ENCODE data around the gene TTC21B. TPM values are rescaled to one million over a fixed set of nuclear protein-coding genes. Genes with fewer than 3 reads are reported as not detected.
"Not testable (repeated sequence)": the region's sequence is repeated elsewhere in the genome, so short reads cannot be mapped to it uniquely, and the experiment has no call there.

Gene TTC21B
- 10 to 100 TPM; 16.5 to 17.1 TPM for total RNA-seq

- peaks cover 12% of the 10 kb centered on the region for H3K4me1 Mint-ChIP-seq
Measured at GRCh38 chr2:165953655-165954606, at the start of gene TTC21B. TTC21B (minus strand) TSS chr2:165953776; CDS start chr2:165953705, 71 bp downstream.

GRCh38 chr2:166000401-166000800 lies 46.8 kb upstream of the TTC21B start:
- H3K27ac Mint-ChIP-seq, result no peak overlapping the region
- peaks cover 7% of the 10 kb centered on the region for H3K27me3 Mint-ChIP-seq
- no peak overlapping the region for H3K4me3 Mint-ChIP-seq
- ChIA-PET POLR2A (no interaction called here), CTCF (no interaction called here)
- no peaks in the 10 kb centered on the region for H3K36me3 Mint-ChIP-seq (ENCODE audit: low read depth)
- DNase-seq, result no peak
- no peaks in the 10 kb centered on the region for H3K4me1 Mint-ChIP-seq
- no peaks in the 10 kb centered on the region for H3K9me3 Mint-ChIP-seq

More at GRCh38 chr2:165953655-165954606, at the start of gene TTC21B:
- Mint-ChIP-seq H3K27ac (no peak within 1 kb of the TSS), H3K4me3 (peak within 1 kb of the TSS; percentile 51), H3K9me3 (no peaks in the 10 kb centered on the region), H3K27me3 (no peaks in the 10 kb centered on the region), H3K36me3 (ENCODE audit: low read depth) (no peaks in the 10 kb centered on the region)
- CTCF ChIA-PET, result interaction anchor here (0.7 to 2.4 kb wide), 15 partner anchors 9 to 177 kb away, joined by 3 to 10 read pairs (median 5); partner anchors contain the start of genes GALNT3 and SCN1A
- peak; percentile 91 for DNase-seq
- POLR2A ChIA-PET, result interaction anchor here (0.8 to 2.2 kb wide), 6 partner anchors 9 to 174 kb away, joined by 3 to 15 read pairs (median 5); partner anchors contain the start of genes GALNT3 and SCN1A

DNA sequence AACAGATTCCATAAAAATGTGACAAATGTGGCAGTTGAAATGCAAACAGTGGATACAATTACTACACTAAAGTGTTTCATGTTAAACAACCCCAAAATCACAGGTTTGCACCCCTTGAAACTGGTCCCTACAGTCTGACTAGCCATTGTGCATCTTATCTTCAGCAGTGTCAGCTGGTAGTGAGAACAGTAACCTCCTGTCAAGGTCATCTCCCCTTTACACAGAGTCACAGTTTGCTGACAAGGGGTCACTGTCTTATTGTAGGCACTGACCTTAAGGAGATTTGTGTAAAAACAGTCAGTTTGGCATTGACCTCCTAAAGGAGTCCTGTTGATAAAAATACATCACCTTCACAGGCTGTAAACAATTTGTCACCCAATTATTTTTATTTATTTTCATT lies 37.3 kb upstream of the TTC21B start:
- Mint-ChIP-seq H3K9me3 (no peaks in the 10 kb centered on the region), H3K4me3 (no peak overlapping the region), H3K27me3 (peaks cover 3% of the 10 kb centered on the region), H3K36me3 (ENCODE audit: low read depth) (no peaks in the 10 kb centered on the region), H3K4me1 (no peaks in the 10 kb centered on the region), H3K27ac (no peak overlapping the region)
- CTCF ChIA-PET, result no interaction called here
- POLR2A ChIA-PET, result no interaction called here
- no peak for DNase-seq

GRCh38 chr2:165989851-165990250 lies 36.3 kb upstream of the TTC21B start:
- Mint-ChIP-seq H3K4me3 (no peak overlapping the region), H3K9me3 (no peaks in the 10 kb centered on the region), H3K36me3 (ENCODE audit: low read depth) (no peaks in the 10 kb centered on the region), H3K27ac (no peak overlapping the region), H3K27me3 (peaks cover 3% of the 10 kb centered on the region), H3K4me1 (no peaks in the 10 kb centered on the region)
- CTCF ChIA-PET, result no interaction called here
- POLR2A ChIA-PET, result no interaction called here
- DNase-seq, result no peak

GRCh38 chr2:165985120-165985519 lies 31.5 kb upstream of the TTC21B start:
- no peaks in the 10 kb centered on the region for H3K4me1 Mint-ChIP-seq
- H3K9me3 Mint-ChIP-seq, result no peaks in the 10 kb centered on the region
- CTCF ChIA-PET, result no interaction called here
- DNase-seq, result no peak
- no peaks in the 10 kb centered on the region for H3K36me3 Mint-ChIP-seq (ENCODE audit: low read depth)
- H3K4me3 Mint-ChIP-seq, result no peak overlapping the region
- H3K27me3 Mint-ChIP-seq, result peaks cover 7% of the 10 kb centered on the region
- no peak overlapping the region for H3K27ac Mint-ChIP-seq
- POLR2A ChIA-PET, result no interaction called here

DNA sequence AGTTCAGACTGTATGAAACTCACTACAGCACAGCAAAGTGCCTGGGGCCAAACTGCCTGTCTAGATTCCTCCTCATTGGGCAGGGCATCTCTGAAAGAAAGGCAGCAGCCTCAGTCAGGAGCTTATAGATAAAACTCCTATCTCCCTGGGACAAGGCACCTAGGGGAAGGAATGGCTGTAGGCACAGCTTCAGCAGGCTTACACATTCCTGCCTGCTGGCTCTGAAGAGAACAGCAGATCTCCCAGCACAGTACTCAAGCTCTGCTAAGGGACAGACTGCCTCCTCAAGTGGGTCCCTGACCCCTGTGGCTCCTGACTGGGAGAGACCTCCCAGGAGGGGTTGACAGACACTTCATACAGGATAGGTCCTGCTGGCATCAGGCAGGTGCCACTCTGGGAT lies 18.6 kb upstream of the TTC21B start:
- H3K4me3 Mint-ChIP-seq; DNase-seq; CTCF ChIA-PET; H3K27ac Mint-ChIP-seq; H3K4me1 Mint-ChIP-seq; H3K9me3 Mint-ChIP-seq; POLR2A ChIA-PET; H3K27me3 Mint-ChIP-seq; H3K36me3 Mint-ChIP-seq (ENCODE audit: low read depth): not testable (repeated sequence)

- H3K27me3 Mint-ChIP-seq, result peaks cover 7% of the 10 kb centered on the region
- CTCF ChIA-PET, result no interaction called here
- H3K9me3 Mint-ChIP-seq, result no peaks in the 10 kb centered on the region
- no peak overlapping the region for H3K4me3 Mint-ChIP-seq
- H3K27ac Mint-ChIP-seq, result no peak overlapping the region
- POLR2A ChIA-PET, result no interaction called here
- no peak for DNase-seq
- H3K4me1 Mint-ChIP-seq, result no peaks in the 10 kb centered on the region
- H3K36me3 Mint-ChIP-seq (ENCODE audit: low read depth), result no peaks in the 10 kb centered on the region
Measured at GRCh38 chr2:165970663-165971062, 17.1 kb upstream of the TTC21B start.

DNA sequence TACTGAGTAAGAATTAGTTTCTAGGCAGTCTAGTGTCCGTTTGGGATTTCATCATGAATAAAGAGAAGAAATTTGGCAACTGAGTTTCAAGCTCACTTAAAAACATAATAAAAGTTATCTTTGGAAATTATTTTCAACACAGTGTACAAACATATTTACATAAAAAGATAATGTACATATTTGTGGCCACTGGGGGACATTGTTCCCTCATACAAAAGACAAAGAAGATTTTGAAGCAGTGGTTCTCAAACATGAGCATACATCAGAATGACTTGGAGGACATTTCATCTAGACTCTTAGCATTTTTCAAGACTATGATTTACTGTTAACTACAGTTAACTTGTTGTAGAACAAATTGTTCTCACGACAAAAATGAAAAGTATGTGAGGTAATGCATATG lies 15.7 kb upstream of the TTC21B start:
- H3K9me3 Mint-ChIP-seq, result no peaks in the 10 kb centered on the region
- no peaks in the 10 kb centered on the region for H3K4me1 Mint-ChIP-seq
- CTCF ChIA-PET, result no interaction called here

GRCh38 chr2:165967746-165968145 lies 14.2 kb upstream of the TTC21B start:
- CTCF ChIA-PET, result no interaction called here
- Mint-ChIP-seq H3K4me1 (no peaks in the 10 kb centered on the region), H3K9me3 (no peaks in the 10 kb centered on the region), H3K36me3 (ENCODE audit: low read depth) (no peaks in the 10 kb centered on the region), H3K4me3 (no peak overlapping the region), H3K27me3 (no peaks in the 10 kb centered on the region), H3K27ac (no peak overlapping the region)
- POLR2A ChIA-PET, result no interaction called here
- DNase-seq, result no peak

More for the DNA sequence above, 15.7 kb upstream of the TTC21B start:
- peaks cover 4% of the 10 kb centered on the region for H3K27me3 Mint-ChIP-seq
- no peak overlapping the region for H3K4me3 Mint-ChIP-seq
- H3K36me3 Mint-ChIP-seq (ENCODE audit: low read depth), result no peaks in the 10 kb centered on the region
- no peak overlapping the region for H3K27ac Mint-ChIP-seq
- DNase-seq, result no peak
- POLR2A ChIA-PET, result no interaction called here

DNA sequence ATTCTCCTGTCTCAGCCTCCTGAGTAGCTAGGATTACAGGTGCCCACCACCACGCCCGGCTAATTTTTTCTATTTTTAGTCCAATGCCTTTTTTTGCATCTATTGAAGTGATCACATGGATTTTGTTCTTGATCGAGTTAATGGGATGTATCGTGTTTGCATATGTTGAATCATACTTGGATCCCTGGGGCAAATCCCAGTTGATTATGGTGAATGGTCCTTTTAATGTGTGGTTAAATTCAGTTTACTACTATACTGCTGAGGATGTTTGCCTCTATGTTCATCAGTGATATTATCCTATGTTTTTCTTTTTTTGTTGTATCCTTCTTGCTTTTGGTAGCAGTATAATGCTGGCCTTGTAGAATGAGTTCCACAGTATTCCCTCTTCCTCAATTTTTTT lies 8.2 kb upstream of the TTC21B start:
- ChIA-PET POLR2A (no interaction called here), CTCF (no interaction called here)
- no peaks in the 10 kb centered on the region for H3K9me3 Mint-ChIP-seq
- H3K4me1 Mint-ChIP-seq, result no peaks in the 10 kb centered on the region
- no peaks in the 10 kb centered on the region for H3K36me3 Mint-ChIP-seq (ENCODE audit: low read depth)
- no peak overlapping the region for H3K4me3 Mint-ChIP-seq
- no peak overlapping the region for H3K27ac Mint-ChIP-seq
- H3K27me3 Mint-ChIP-seq, result no peaks in the 10 kb centered on the region
- DNase-seq, result no peak

- H3K27me3 Mint-ChIP-seq, result no peaks in the 10 kb centered on the region
- H3K27ac Mint-ChIP-seq, result no peak overlapping the region
- no peak for DNase-seq
- H3K9me3 Mint-ChIP-seq, result no peaks in the 10 kb centered on the region
- peaks cover 10% of the 10 kb centered on the region for H3K4me1 Mint-ChIP-seq
- CTCF ChIA-PET, result no interaction called here
- no peak overlapping the region for H3K4me3 Mint-ChIP-seq
- POLR2A ChIA-PET, result interaction anchor here (1.0 kb wide), 1 partner anchor 8 kb away, joined by 3 read pairs; no protein-coding TSS in a partner anchor
- no peaks in the 10 kb centered on the region for H3K36me3 Mint-ChIP-seq (ENCODE audit: low read depth)
Measured at GRCh38 chr2:165959371-165959770, 5.8 kb upstream of the TTC21B start.

GRCh38 chr2:165958313-165958960 lies 4.9 kb upstream of the TTC21B start:
- DNase-seq, result no peak
- ChIA-PET POLR2A (no interaction called here), CTCF (no interaction called here)
- peaks cover 12% of the 10 kb centered on the region for H3K4me1 Mint-ChIP-seq
- H3K27me3 Mint-ChIP-seq, result no peaks in the 10 kb centered on the region
- no peak overlapping the region for H3K4me3 Mint-ChIP-seq
- no peaks in the 10 kb centered on the region for H3K9me3 Mint-ChIP-seq
- no peak overlapping the region for H3K27ac Mint-ChIP-seq
- H3K36me3 Mint-ChIP-seq (ENCODE audit: low read depth), result no peaks in the 10 kb centered on the region

GRCh38 chr2:165957030-165957675 lies 3.6 kb upstream of the TTC21B start:
- H3K27ac Mint-ChIP-seq, result no peak overlapping the region
- peaks cover 12% of the 10 kb centered on the region for H3K4me1 Mint-ChIP-seq
- H3K36me3 Mint-ChIP-seq (ENCODE audit: low read depth), result no peaks in the 10 kb centered on the region
- ChIA-PET POLR2A (no interaction called here), CTCF (no interaction called here)
- no peaks in the 10 kb centered on the region for H3K27me3 Mint-ChIP-seq
- H3K4me3 Mint-ChIP-seq, result no peak overlapping the region
- H3K9me3 Mint-ChIP-seq, result no peaks in the 10 kb centered on the region
- DNase-seq, result no peak
